Measurements from ENCODE around the gene CENPVL2.
"Not testable (repeated sequence)": the region's sequence is repeated elsewhere in the genome, so short reads cannot be mapped to it uniquely, and the experiment has no call there.

Gene CENPVL2

DNA sequence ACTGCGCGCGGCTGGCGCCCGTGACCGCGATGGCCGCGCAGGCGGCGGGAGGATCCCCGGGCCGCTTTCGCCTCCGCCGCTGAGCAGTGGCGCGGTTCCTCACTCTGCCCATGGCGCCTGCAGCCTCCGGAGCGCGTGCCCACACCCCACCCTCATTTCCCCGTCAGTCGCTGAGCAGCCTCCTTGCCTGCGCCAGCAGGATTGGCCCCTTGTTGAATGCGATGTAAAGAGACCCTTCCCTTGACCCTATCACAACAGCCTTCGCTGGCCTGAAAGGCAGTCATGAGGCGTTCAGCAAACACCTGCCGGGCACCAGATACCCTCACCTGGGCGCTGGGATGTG, at the start of gene CENPVL2:
CENPVL2 (minus strand) TSS at position 112 of the 343 bp plus-strand sequence; CDS start at position 112, 0 bp downstream.
- not testable (repeated sequence) for DNase-seq (ENCODE audit: low read depth); H3K4me3 ChIP-seq (ENCODE audit: low read length)

DNA sequence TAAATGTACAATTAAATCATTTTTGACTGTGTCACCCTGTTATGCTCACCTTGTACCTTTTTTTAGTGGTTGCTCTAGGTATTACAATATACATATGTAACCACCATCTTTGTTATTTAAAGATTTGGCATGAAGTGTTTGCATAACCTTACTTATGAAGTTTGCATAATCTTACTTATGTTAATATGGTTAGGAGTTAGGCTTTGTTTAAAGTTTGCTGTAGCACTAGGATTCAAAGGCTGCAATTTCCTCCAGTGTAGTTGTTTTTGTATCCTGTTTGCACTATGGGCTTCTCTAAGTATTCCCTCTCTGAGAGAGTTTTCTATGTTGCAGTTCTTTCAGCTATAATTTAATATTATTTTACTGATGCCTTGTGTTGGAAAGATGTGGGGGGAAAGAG, 45.6 kb upstream of the CENPVL2 start:
- DNase-seq (ENCODE audit: low read depth), result no peak
- TF ChIP-seq, protein P1, sequence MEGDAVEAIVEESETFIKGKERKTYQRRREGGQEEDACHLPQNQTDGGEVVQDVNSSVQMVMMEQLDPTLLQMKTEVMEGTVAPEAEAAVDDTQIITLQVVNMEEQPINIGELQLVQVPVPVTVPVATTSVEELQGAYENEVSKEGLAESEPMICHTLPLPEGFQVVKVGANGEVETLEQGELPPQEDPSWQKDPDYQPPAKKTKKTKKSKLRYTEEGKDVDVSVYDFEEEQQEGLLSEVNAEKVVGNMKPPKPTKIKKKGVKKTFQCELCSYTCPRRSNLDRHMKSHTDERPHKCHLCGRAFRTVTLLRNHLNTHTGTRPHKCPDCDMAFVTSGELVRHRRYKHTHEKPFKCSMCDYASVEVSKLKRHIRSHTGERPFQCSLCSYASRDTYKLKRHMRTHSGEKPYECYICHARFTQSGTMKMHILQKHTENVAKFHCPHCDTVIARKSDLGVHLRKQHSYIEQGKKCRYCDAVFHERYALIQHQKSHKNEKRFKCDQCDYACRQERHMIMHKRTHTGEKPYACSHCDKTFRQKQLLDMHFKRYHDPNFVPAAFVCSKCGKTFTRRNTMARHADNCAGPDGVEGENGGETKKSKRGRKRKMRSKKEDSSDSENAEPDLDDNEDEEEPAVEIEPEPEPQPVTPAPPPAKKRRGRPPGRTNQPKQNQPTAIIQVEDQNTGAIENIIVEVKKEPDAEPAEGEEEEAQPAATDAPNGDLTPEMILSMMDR (conservative IDR thresholded peaks at IDR 0.05; ENCODE audit: low read depth, low read length), result no peak
- no peak overlapping the region for H3K4me3 ChIP-seq (ENCODE audit: low read length)

DNA sequence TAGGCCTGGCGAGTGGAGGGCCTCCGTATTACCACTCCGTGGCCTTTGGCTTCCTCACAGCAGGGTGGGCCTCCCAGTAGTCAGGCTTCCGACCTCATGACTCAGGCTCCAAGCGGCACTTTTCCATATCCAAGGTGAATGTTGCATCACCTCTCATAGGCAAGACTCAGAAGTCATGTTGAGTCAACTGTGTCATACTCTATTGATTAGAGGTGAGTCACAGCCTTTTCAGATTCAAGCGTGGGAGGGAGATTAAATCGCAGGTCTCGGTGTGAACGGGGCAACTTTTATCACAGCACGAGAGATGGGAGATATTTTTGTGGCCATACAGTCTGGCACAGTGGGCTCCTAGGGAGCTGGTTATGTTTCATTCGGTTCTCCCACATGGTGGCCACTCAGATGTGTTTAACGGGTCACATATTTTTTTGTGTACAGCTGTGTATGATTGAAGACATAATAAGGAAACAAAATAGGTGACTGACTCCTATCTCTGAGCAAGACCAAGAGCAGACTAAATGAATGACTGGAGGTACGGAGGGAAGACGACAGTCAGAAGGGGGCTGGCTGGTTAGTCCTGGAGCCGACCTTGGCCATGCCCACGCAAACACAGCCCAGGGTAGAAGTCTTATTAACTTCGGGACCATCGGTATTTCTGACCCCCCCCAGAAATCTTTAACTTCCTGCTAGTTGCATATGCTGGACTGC, 30.5 kb upstream of the CENPVL2 start:
- DNase-seq (ENCODE audit: low read depth); H3K4me3 ChIP-seq (ENCODE audit: low read length): not testable (repeated sequence)

DNA sequence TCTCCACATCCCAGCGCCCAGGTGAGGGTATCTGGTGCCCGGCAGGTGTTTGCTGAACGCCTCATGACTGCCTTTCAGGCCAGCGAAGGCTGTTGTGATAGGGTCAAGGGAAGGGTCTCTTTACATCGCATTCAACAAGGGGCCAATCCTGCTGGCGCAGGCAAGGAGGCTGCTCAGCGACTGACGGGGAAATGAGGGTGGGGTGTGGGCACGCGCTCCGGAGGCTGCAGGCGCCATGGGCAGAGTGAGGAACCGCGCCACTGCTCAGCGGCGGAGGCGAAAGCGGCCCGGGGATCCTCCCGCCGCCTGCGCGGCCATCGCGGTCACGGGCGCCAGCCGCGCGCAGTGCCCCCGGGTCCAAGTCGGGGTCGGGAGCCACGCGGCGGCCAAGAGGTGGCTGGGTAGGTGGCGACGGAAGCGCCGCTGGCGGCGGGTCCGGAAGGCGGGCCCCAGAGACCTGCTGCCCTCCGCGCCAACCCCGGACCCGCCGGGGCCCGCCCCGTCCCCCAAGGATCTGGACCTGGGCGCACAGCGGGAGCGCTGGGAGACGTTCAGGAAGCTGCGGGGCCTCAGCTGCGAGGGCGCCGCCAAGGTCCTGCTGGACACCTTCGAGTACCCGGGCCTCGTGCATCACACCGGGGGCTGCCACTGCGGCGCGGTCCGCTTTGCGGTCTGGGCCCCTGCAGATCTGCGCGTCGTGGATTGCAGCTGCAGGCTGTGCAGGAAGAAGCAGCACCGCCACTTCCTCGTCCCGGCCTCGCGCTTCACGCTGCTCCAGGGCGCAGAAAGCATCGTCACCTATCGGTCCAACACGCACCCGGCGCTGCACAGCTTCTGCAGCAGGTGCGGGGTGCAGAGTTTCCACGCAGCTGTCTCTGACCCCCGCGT, 27.9 kb upstream of the CENPVL2 start, which contains the start of gene CENPVL1:
CENPVL1 (plus strand) TSS at position 236 of the 888 bp plus-strand sequence; CDS start at position 236, 0 bp downstream.
- H3K4me3 ChIP-seq (ENCODE audit: low read length); DNase-seq (ENCODE audit: low read depth): not testable (repeated sequence)

DNA sequence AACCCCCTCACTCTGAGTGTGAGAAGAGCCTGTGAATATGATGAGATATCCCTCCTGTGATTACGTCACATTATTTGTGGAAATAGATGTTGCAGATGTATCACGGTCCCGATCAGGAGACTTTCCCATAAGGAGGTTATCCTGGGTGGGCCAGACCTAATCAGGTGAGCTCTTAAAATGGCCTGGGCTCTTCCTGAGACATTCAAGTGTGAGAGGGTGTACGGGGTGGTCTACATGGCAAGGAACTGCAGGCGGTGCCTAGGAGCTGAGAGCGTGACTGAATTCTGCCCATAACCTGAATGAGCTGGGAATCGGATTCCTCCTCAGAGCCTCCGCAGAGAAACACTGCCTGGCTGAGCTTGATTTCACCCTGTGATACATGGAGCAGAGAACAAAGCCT, 14.8 kb upstream of the CENPVL2 start:
- DNase-seq (ENCODE audit: low read depth), result no peak
- TF ChIP-seq, protein P1 (conservative IDR thresholded peaks at IDR 0.05; ENCODE audit: low read depth, low read length), result no peak
- H3K4me3 ChIP-seq (ENCODE audit: low read length), result no peak overlapping the region

DNA sequence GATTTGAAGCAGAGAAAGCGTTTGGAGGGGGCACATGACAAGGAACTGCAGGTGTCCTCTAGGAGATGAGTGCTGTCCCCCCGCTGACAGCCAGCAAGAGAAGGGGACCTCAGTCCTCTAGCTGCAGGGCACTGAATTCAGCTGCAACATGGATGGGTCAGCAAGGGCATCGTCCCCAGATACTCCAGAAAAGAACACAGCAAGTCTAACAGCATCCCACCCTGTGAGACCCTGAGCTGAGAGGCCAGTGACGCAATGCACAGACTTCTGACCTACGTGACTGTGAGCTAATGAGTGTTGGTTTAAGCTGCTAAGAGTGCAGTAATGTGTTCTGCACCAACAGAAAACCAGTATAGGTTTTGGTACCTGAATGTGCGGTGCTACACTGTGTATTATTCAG, 11.6 kb upstream of the CENPVL2 start:
- no peak for DNase-seq (ENCODE audit: low read depth)
- H3K4me3 ChIP-seq (ENCODE audit: low read length), result no peak overlapping the region
- TF ChIP-seq, protein P1 (conservative IDR thresholded peaks at IDR 0.05; ENCODE audit: low read depth, low read length), result no peak

DNA sequence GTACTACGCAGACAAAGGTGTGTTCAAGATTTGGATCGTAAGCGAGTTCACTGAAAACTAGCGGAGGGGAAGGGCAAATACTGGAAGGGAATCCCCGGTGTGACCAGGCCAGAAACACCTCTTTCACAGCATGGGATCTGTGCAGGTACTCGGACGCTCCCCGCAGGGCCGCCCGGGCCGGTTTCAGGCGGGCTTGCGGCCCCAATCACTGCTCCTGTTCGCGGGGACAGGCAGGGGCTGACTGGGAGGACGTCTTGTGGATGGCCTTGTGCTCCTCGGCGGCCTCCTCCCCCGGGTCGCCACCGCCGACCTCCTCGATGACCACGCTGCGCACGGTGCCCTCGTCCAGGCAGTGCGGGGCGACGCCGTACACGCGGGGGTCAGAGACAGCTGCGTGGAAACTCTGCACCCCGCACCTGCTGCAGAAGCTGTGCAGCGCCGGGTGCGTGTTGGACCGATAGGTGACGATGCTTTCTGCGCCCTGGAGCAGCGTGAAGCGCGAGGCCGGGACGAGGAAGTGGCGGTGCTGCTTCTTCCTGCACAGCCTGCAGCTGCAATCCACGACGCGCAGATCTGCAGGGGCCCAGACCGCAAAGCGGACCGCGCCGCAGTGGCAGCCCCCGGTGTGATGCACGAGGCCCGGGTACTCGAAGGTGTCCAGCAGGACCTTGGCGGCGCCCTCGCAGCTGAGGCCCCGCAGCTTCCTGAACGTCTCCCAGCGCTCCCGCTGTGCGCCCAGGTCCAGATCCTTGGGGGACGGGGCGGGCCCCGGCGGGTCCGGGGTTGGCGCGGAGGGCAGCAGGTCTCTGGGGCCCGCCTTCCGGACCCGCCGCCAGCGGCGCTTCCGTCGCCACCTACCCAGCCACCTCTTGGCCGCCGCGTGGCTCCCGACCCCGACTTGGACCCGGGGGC, 567 bp downstream of the CENPVL2 start:
- H3K4me3 ChIP-seq (ENCODE audit: low read length); DNase-seq (ENCODE audit: low read depth): not testable (repeated sequence)

DNA sequence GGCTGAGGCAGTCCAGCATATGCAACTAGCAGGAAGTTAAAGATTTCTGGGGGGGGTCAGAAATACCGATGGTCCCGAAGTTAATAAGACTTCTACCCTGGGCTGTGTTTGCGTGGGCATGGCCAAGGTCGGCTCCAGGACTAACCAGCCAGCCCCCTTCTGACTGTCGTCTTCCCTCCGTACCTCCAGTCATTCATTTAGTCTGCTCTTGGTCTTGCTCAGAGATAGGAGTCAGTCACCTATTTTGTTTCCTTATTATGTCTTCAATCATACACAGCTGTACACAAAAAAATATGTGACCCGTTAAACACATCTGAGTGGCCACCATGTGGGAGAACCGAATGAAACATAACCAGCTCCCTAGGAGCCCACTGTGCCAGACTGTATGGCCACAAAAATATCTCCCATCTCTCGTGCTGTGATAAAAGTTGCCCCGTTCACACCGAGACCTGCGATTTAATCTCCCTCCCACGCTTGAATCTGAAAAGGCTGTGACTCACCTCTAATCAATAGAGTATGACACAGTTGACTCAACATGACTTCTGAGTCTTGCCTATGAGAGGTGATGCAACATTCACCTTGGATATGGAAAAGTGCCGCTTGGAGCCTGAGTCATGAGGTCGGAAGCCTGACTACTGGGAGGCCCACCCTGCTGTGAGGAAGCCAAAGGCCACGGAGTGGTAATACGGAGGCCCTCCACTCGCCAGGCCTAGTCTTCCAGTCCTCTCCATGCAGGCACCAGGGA, 2.8 kb downstream of the CENPVL2 start:
- not testable (repeated sequence) for DNase-seq (ENCODE audit: low read depth); H3K4me3 ChIP-seq (ENCODE audit: low read length)

DNA sequence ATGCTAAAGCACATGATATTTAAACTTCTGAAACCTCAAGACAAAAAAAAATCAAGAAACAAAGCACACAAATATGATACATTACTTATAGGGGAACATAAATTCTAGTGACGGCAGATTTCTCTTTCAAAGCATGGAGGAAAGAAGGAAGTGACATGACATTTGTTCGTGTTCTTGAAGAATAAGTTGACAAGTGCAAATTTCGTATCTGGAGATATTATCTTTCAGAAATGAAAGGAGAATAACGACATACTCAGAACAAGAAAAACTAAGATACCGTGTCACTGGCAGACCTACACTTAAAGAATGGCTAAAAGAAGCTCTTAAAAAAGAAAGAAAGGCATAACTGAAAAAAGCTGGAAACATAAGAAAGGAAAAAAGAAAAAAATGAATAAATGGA, 16.6 kb downstream of the CENPVL2 start:
- TF ChIP-seq, protein P1 (conservative IDR thresholded peaks at IDR 0.05; ENCODE audit: low read depth, low read length), result no peak
- DNase-seq (ENCODE audit: low read depth), result no peak
- no peak overlapping the region for H3K4me3 ChIP-seq (ENCODE audit: low read length)
